ENCODE measurements around the gene S100A7A.

The S100A7A gene

DNA sequence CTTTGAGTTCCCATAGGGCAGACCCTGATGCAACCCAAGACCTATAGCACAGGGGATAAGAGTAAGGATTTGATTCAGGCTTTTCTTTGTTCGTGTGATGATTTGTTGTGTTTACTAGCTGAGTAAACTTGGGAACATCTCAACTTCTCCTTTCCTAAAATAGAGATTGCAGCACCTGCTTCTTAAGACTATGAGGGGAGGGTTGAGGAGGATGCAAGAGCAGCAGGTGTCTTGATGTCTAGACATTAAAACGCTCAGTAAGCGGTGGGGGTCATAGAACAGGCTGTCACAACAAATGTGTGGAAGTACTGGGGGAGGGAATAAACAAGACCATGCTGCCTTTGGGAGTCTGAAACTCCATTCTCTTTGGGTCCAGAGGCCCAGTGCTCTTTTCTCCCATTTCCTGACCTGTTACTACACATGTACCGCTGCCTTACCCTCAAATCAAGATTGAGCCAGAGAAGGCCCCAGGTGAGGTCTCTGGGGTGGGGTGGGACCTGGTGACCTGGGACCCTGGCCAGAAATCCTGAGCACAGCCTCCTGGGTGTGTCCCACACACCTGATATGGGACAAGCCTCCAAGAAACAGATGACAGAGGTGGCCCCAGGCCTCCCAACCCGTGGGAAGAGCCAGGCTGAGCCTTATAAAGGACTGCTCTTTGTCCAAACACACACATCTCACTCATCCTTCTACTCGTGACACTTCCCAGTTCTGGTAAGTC, at the start of gene S100A7A:
S100A7A (plus strand) TSS at position 671 of the 721 bp plus-strand sequence. CDS start 1,563 bp downstream, outside the sequence.
- TF ChIP-seq GATA3 (IDR thresholded peaks at IDR 0.05; ENCODE audit: low read depth, low read length) (no peak), GATA2 (IDR thresholded peaks at IDR 0.05; ENCODE audit: low read depth, low read length) (no peak)

- TF ChIP-seq GATA2 (IDR thresholded peaks at IDR 0.05; ENCODE audit: low read depth, low read length) (no peak), GATA3 (IDR thresholded peaks at IDR 0.05; ENCODE audit: low read depth, low read length) (no peak)
Measured at GRCh38 chr1:153367090-153367489, 49.2 kb upstream of the S100A7A start.

GRCh38 chr1:153368495-153368894, 47.8 kb upstream of the S100A7A start:
- TF ChIP-seq GATA2 (IDR thresholded peaks at IDR 0.05; ENCODE audit: low read depth, low read length) = no peak
- no peak for TF ChIP-seq GATA3 (IDR thresholded peaks at IDR 0.05; ENCODE audit: low read depth, low read length)

DNA sequence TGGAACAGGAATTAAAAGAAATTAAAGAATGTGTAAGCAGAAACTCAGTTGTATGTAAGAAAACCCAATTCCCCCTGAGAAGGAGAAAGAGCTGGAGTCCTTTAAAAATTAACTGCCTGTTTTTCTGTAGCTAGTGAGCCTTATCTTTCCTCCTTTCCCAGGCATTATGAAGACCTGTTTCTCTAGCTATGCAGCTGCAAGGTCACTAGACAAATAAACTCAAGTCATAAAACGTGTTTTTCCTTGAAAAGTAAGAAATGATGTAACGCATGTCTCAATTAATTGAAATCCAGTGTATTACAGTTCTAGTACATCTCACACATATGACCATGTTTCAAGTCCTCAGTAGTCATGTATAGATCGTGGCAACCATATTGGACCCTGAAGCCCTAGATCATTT, 46.2 kb upstream of the S100A7A start:
- TF ChIP-seq GATA2 (IDR thresholded peaks at IDR 0.05; ENCODE audit: low read depth, low read length) = no peak
- no peak for TF ChIP-seq GATA3 (IDR thresholded peaks at IDR 0.05; ENCODE audit: low read depth, low read length)

GRCh38 chr1:153371231-153371630, 45.1 kb upstream of the S100A7A start:
- TF ChIP-seq GATA2 (IDR thresholded peaks at IDR 0.05; ENCODE audit: low read depth, low read length) (no peak), GATA3 (IDR thresholded peaks at IDR 0.05; ENCODE audit: low read depth, low read length) (no peak)

GRCh38 chr1:153372571-153372970, 43.7 kb upstream of the S100A7A start:
- no peak for TF ChIP-seq GATA2 (IDR thresholded peaks at IDR 0.05; ENCODE audit: low read depth, low read length)
- TF ChIP-seq GATA3 (IDR thresholded peaks at IDR 0.05; ENCODE audit: low read depth, low read length) = no peak

DNA sequence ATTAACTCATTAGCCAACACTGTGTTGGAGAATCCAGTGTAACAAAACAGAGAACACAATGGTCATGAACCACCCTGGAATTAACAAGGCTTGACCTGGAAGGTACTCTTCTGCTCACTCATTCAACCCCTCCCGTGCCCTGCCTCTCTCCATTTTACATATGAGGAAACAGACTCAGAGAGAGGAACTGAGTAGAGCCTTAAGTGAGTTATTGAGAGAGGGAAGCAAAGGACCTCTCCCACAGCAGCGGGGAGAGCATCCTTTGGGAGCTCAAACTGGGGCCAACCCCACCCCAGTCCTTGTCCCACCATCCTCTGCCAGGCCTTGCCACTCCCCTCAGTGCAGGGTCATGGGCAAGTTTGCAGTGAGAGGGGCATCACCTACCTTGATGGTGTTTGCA, 42.2 kb upstream of the S100A7A start:
- TF ChIP-seq GATA3 (IDR thresholded peaks at IDR 0.05; ENCODE audit: low read depth, low read length) (no peak), GATA2 (IDR thresholded peaks at IDR 0.05; ENCODE audit: low read depth, low read length) (no peak)

- TF ChIP-seq GATA2 (IDR thresholded peaks at IDR 0.05; ENCODE audit: low read depth, low read length) = no peak
Measured at GRCh38 chr1:153375511-153375910, 40.8 kb upstream of the S100A7A start, which contains the start of gene S100A12. Gene S100A12, minus strand, starts transcription at chr1:153375621. Its CDS starts 1,029 bp downstream, at chr1:153374592.

DNA sequence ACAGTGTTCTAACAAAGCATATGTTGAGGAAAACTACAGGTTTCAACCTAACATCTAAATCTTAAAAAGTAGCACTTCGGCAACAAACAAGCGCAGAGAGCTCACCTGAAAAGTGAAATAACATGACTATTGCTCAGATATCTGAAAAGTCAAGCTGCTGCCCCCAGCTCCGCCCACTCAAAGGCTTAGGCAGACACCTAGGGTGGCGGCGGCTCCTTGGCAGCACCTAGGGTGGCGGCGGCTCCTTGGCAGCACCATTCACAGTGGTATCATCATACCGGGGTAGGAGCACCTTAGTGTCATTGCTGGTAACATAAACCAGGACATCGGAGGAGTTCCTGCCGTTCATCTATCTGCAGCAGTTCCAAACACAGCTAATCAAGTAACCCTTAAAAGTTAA, 36.7 kb upstream of the S100A7A start:
- TF ChIP-seq GATA2 (IDR thresholded peaks at IDR 0.05; ENCODE audit: low read depth, low read length) = no peak
- no peak for TF ChIP-seq GATA3 (IDR thresholded peaks at IDR 0.05; ENCODE audit: low read depth, low read length)

- TF ChIP-seq GATA2 (IDR thresholded peaks at IDR 0.05; ENCODE audit: low read depth, low read length) (no peak), GATA3 (IDR thresholded peaks at IDR 0.05; ENCODE audit: low read depth, low read length) (no peak)
Measured at GRCh38 chr1:153380711-153381110, 35.6 kb upstream of the S100A7A start.

DNA sequence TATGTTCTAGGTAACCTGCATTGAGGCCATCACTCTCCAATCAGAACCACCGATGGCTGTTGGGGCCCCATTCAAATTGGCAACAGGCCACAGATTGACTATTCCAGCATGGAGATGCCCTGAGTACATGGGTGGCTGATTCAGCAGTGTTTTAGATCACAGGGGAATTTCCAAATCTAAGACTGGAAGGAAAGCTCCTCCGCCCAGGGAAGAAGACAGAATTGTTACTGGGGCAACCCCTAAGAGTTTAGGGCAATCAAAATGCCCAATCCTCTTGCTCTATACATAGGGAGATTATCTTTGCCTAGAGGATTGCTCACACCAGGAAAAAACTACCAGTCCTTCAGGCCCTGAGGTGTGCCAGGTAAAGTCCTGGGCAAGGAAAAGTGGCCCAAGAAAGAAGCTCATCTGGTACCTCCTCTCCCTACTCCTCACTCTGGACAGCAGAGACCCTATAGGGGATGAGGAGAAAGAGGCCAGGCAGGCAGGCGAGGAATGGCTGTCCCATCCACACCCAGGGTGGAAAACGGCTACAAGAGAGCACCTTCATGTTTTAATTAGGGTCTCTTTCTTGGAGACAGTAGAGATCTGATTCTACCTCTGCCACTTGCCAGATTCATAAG, 31.3 kb upstream of the S100A7A start:
- TF ChIP-seq GATA3 (IDR thresholded peaks at IDR 0.05; ENCODE audit: low read depth, low read length) (no peak), GATA2 (IDR thresholded peaks at IDR 0.05; ENCODE audit: low read depth, low read length) (no peak)

- TF ChIP-seq GATA3 (IDR thresholded peaks at IDR 0.05; ENCODE audit: low read depth, low read length) (no peak), GATA2 (IDR thresholded peaks at IDR 0.05; ENCODE audit: low read depth, low read length) (no peak)
Measured at GRCh38 chr1:153386500-153386901, 29.8 kb upstream of the S100A7A start.

DNA sequence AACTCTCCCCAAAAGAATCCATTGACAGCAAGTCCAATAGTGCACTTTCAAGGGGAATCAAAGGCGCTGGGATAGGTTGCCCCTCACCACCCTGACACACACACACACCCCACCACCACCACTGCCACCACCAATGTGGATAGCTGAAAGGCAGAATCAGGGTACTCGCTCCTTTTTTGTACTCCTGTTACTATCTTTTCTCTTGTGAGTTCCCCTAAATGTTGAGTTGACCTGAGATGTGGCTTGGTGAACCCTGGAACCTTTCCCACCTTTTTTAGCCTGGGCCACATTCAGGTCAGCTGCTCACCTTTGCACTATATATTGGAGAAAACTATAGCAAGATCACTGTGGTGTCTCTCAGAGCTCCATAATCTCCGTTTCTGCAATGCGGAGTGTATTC, 29.3 kb upstream of the S100A7A start:
- TF ChIP-seq GATA2 (IDR thresholded peaks at IDR 0.05; ENCODE audit: low read depth, low read length) (no peak), GATA3 (IDR thresholded peaks at IDR 0.05; ENCODE audit: low read depth, low read length) (no peak)

- TF ChIP-seq GATA3 (IDR thresholded peaks at IDR 0.05; ENCODE audit: low read depth, low read length) = no peak
- no peak for TF ChIP-seq GATA2 (IDR thresholded peaks at IDR 0.05; ENCODE audit: low read depth, low read length)
Measured at GRCh38 chr1:153387785-153388184, 28.5 kb upstream of the S100A7A start.

DNA sequence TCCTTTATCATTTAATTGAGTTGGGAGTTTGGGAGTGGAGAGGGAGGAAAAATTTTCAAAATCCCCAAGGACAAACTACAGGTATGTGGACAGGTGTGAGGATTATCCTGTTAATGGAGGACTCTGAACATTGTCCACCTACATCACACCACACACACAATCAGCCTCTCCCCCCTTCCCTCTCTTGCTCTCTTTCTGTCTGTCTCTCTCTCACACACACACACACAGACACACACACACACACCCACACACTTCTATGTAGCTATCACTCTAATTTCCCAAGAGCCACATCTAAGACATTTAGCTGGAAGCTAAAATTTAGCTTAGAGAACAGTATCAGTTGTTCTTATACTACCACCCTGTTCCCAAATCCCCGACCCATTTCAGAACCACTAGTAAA, 26.9 kb upstream of the S100A7A start:
- TF ChIP-seq GATA3 (IDR thresholded peaks at IDR 0.05; ENCODE audit: low read depth, low read length) = no peak
- no peak for TF ChIP-seq GATA2 (IDR thresholded peaks at IDR 0.05; ENCODE audit: low read depth, low read length)
